HG03520 (cell line): Measurements from ENCODE around the gene GAB4.
A peak's percentile ranks its signal among the peaks of the same experiment; 100 is the strongest.
"Not testable (repeated sequence)": the region's sequence is repeated elsewhere in the genome, so short reads cannot be mapped to it uniquely, and the experiment has no call there.

ENCODE experiments used
- ATAC-seq: cut with Tn5 transposase; IDR thresholded peaks from one replicate; pipeline ENCODE4 v1.9.1; 2021; ENCODE audit warnings: mild to moderate bottlenecking, moderate library complexity; ENCODE audit not compliant: unreplicated experiment

Gene GAB4, protein sequence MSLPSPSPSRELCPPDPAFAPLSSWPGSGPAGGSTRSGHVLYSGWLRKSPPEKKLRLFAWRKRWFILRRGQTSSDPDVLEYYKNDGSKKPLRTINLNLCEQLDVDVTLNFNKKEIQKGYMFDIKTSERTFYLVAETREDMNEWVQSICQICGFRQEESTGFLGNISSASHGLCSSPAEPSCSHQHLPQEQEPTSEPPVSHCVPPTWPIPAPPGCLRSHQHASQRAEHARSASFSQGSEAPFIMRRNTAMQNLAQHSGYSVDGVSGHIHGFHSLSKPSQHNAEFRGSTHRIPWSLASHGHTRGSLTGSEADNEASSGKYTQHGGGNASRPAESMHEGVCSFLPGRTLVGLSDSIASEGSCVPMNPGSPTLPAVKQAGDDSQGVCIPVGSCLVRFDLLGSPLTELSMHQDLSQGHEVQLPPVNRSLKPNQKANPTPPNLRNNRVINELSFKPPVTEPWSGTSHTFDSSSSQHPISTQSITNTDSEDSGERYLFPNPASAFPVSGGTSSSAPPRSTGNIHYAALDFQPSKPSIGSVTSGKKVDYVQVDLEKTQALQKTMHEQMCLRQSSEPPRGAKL

DNA sequence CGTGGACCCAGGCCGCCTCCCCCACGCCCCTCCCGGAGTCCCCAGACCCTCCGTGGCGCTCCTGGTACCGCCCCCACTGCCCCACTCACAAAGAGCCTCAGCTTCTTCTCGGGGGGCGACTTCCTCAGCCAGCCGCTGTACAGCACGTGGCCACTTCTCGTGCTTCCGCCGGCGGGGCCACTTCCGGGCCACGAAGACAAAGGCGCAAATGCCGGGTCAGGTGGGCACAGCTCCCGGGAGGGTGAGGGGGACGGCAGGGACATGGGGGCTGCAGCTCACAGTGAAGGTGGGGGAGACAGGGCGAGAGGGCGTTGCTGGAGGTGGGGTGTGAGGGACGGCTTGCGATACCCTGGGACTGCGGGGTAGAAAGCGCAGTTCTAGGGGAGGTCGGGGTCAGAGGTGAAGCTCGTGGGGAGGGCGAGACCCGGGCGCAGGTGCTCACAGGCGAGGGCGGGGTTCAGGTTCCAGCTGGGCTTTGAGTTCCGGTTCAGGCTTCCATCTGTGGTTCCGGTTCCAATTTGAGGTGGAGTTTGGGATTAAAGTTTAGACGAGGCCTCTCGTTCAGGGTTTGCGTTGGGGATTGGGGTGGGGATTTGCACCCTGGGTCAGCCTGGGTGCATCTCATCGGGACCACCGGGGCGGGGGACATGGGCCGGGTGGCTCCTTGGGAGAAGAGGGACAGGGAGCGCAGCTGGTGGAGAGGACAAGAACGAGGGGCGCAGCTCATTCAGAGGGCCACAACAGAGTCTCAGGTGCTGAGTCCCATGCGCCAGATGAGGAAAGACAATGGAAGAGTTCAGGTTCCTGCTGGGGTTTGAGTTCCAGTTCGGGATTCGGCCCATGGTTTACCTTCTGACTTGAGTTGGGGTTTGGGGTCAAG, at the start of gene GAB4:
Gene GAB4 (minus strand): TSS at position 371 of the 880 bp plus-strand sequence. CDS start 108 bp downstream, at position 263.
- ATAC-seq: no peak

DNA sequence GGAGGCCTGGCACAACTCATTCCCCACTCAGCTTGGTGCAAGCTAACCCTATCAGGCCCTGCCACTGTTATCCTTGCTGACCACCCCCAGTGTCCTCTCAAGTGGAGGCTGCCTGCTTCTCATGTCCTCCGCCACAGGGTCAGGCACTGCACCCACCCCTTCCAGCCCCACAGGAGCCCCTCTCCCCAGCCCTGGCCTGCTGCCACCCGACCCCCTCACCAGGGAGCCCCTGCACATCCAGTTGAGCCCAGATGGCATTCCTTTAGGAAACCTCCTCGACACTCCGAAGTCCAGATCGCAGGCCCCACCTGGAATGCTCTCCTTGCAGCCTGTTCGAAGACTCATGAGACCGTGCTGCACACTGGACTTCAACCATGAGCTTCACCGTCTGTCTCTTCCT, 48.8 kb upstream of the GAB4 start:
- ATAC-seq: no peak

GRCh38 chr22:17056058-17056457, 48.0 kb upstream of the GAB4 start:
- ATAC-seq: no peak

GRCh38 chr22:17047656-17048055, 39.6 kb upstream of the GAB4 start:
- no peak for ATAC-seq

DNA sequence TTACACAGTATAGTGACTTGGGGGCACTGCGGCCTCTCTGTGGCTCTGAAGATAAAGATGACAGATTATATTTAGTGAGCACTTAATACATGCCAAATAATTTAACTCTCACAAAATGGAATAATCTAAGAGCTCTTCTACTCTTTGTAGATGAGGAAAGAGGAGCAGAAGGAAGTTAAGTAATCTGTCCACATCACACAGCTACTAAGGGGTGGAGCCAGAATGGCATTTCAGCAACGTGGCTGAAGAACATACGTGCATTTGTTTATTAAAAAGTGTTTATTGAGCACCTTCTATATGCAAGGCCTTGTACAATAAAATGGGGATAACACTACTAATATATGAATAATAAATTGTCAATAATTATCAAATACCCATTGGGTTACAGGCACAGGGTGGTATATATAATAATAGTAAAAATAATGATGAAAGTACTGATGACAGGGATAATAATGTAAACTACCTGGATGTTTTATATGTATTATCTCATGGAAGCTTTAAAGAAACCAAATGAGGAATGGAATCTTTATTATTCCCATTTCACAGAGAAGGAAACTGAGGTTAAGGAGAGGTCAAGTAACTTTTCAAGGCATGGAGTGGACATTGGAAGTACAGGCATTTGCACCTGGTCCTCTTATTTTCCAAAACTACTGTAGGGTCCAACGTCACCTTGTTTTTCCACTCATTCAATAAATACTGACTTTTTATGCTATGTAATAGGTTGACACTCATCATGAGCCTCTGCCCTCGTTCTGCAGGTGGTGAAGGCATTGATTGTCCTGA, 38.7 kb upstream of the GAB4 start:
- no peak for ATAC-seq

- ATAC-seq: no peak
Measured at GRCh38 chr22:17043521-17043920, 35.5 kb upstream of the GAB4 start.

GRCh38 chr22:17036842-17037711, 29.1 kb upstream of the GAB4 start:
- peak; percentile 62 for ATAC-seq

- peak; percentile 11 for ATAC-seq
Measured at GRCh38 chr22:17035976-17036841, 28.2 kb upstream of the GAB4 start.

DNA sequence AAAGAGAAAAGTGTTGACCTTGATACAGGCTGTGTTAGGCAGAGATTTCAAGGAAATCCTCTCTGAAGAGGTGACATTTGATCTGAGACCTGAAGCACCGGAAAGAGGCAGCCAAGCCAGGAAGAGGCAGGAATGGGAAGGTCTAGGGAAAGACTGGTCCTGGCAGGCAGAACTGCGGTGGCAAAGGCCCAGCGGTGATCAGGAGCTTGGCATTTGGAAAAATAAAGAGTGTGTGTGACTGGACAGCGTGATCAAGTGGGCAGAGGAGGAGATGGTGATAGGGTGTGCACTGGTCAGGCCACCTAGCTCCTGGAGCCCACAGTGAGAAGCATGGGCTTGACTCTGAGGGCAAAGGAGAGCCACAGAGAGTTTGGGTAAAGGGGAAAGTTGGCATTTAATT, 27.2 kb upstream of the GAB4 start:
- ATAC-seq: no peak

- ATAC-seq: not testable (repeated sequence)
Measured at GRCh38 chr22:17034532-17034931, 26.5 kb upstream of the GAB4 start.

DNA sequence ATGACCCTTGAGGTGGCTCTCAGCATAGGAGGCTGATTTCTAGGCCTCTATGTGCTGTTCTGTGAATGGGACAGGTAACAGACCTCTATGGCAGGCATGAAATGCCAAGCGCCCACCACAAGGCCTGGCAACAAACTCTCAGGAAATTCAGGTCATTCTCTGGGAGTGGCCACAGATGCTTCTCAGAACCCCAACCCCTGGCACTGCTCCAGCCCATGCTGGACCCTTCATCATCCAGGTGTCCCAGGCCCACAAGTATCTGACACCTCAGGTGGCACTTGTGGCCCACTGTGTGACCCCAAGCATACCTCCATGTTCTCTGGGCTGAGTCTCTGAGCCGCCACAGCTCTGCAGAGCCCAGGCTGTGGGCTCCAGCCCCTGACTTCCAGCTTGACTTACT, 24.3 kb upstream of the GAB4 start:
- not testable (repeated sequence) for ATAC-seq

DNA sequence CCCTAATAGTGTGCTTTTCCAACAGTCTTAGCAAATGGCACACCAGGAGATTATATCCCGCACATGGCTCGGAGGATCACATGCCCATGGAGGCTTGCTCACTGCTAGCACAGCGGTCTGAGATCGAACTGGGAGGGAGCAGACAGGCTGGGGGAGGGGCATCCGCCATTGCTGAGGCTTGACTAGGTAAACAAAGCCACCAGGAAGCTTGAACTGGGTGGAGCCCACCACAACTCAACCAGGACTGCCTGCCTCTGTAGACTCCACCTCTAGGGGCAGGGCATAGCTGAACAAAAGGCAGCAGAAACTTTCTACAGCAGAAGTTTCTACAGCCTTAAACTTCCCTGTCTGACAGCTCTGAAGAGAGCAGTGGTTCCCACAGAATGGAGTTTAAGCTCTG, 16.4 kb upstream of the GAB4 start:
- ATAC-seq: not testable (repeated sequence)

- ATAC-seq: not testable (repeated sequence)
Measured at GRCh38 chr22:17015552-17015951, 7.5 kb upstream of the GAB4 start.

DNA sequence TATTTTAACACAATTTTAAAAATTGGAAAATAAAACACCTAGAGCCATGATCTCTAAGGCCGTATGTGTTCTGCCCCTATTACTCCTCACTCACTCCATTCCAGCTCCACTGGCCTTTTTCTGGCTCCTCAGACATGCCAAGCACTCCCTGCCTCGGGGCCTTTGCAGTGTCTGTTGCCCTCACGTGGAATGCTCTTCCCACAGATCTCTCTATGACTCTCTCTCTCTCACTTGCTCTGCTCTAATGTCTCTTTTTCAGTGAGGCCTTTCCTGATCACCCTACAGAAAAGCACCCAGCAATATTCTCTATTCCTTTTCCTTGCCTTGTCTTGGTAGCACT, 6.0 kb upstream of the GAB4 start:
- ATAC-seq: not testable (repeated sequence)

DNA sequence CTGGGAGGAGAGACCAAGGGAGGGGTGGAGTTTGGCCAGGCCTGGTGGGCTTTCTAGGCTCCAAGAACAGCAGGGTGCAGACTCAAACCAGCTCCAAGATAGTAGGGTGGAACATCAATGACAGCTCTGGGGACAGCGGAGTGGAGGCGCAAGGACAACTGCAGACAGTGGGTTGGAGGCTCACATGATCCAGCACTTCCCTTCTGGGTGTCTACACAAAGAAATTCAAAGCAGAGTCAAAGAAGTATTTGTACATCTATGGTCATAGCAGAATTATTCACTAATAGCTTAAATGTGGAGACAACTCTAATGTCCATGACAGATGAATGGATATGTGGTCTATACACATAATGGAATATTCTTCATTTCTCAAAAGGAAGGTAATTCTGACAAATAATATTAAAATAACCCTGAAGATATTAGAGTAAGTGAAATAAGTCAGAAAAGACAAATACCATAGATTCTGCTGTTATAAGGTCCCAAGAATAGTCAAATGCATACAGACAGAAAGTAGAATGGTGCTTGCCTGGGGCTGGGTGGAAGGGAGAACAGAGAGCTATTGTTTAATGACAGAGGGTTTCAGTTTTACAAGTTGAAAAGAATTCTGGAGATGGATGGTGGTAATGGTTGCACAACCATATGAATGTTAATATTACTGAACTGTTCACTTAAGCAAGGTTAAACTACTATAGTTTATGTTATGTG, 5.5 kb upstream of the GAB4 start:
- no peak for ATAC-seq

DNA sequence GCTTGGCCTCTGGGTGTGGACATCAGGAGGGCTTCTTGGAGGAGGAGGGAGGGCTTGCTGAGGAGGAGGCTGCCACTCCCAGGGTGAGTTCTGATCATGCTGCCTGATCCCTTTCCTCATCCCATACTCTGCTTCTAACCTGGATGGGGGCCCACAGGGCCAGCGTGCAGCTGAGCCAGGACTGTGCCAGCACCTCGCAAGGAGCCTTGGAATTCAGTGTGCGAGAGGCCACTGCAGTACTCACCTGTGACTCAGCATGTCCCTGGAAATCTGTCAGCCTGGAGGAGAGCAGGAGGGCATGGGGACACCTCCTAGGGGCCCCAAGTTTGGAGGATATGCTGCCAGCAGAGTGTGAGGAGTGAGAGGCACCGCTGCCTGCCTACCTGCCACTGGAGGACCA, 4.2 kb upstream of the GAB4 start:
- ATAC-seq: no peak

- ATAC-seq: no peak
Measured at GRCh38 chr22:17009640-17010291, 1.7 kb upstream of the GAB4 start.

GRCh38 chr22:17007257-17007656, 765 bp downstream of the GAB4 start:
- ATAC-seq: no peak
